Glutamatergic neuron (in vitro differentiated cells): ENCODE data around the gene LYST. TPM values are rescaled to one million over a fixed set of nuclear protein-coding genes. Genes with fewer than 3 reads are reported as not detected.
"Not testable (repeated sequence)": the region's sequence is repeated elsewhere in the genome, so short reads cannot be mapped to it uniquely, and the experiment has no call there.

Experiments
- DNase-seq: peaks from one replicate; pipeline ENCODE4 v3.0.0; 2022
- H3K27ac Mint-ChIP-seq: one replicate; pipeline ENCODE4 v1.8.0; 2020; ENCODE audit warnings: mild to moderate bottlenecking, mixed read lengths, inconsistent platforms; ENCODE audit not compliant: unreplicated experiment
- H3K27me3 Mint-ChIP-seq: one replicate; pipeline ENCODE4 v1.8.0; 2020; ENCODE audit warnings: mild to moderate bottlenecking, moderate library complexity, mixed read lengths, inconsistent platforms; ENCODE audit not compliant: unreplicated experiment
- H3K36me3 Mint-ChIP-seq: one replicate; pipeline ENCODE4 v1.8.0; 2020; ENCODE audit warnings: mild to moderate bottlenecking, mixed read lengths, inconsistent platforms; ENCODE audit not compliant: unreplicated experiment
- H3K4me1 Mint-ChIP-seq: one replicate; pipeline ENCODE4 v1.8.0; 2020; ENCODE audit warnings: mild to moderate bottlenecking, low read depth, mixed read lengths, inconsistent platforms; ENCODE audit not compliant: unreplicated experiment
- H3K4me3 Mint-ChIP-seq: one replicate; pipeline ENCODE4 v1.8.0; 2020; ENCODE audit warnings: mild to moderate bottlenecking, mixed read lengths, inconsistent platforms; ENCODE audit not compliant: unreplicated experiment
- H3K9me3 Mint-ChIP-seq: one replicate; pipeline ENCODE4 v1.8.0; 2020; ENCODE audit warnings: mild to moderate bottlenecking, moderate library complexity, mixed read lengths, inconsistent platforms; ENCODE audit not compliant: unreplicated experiment
- CTCF ChIP-seq: fragments of 200-600 bp; sonication (generic); IDR thresholded peaks from one replicate; pipeline ENCODE4 v1.5.0; 2021; ENCODE audit not compliant: partially characterized antibody, unreplicated experiment
- total RNA-seq: library from RNA; stranded (reverse); fragmentation: NEBNext Ultra II Directional; extraction: Animal tissue kit (Norgen Biotek cat#: 25700); gene quantifications from one replicate; pipeline ENCODE4 v1.2.1, GENCODE V29; 2021; ENCODE audit not compliant: unreplicated experiment

The LYST gene
- total RNA-seq, 1 donor from 2014 or later = 33.6 TPM

GRCh38 chr1:235854347-235854746 lies 12.4 kb downstream of the LYST start:
- TF ChIP-seq CTCF = no peak
- Mint-ChIP-seq H3K4me1 (no peaks in the 10 kb centered on the region), H3K27ac (no peak overlapping the region), H3K9me3 (peaks cover 2% of the 10 kb centered on the region), H3K27me3 (no peaks in the 10 kb centered on the region), H3K36me3 (no peaks in the 10 kb centered on the region), H3K4me3 (no peak overlapping the region)
- DNase-seq = no peak

GRCh38 chr1:235853653-235854052 lies 13.1 kb downstream of the LYST start:
- Mint-ChIP-seq H3K36me3 (peaks cover 2% of the 10 kb centered on the region), H3K4me1 (no peaks in the 10 kb centered on the region), H3K4me3 (no peak overlapping the region), H3K27me3 (no peaks in the 10 kb centered on the region), H3K27ac (no peak overlapping the region), H3K9me3 (peaks cover 2% of the 10 kb centered on the region)
- DNase-seq = no peak
- TF ChIP-seq CTCF = no peak

- peaks cover 6% of the 10 kb centered on the region for H3K36me3 Mint-ChIP-seq
- no peak for TF ChIP-seq CTCF
- H3K4me3 Mint-ChIP-seq = no peak overlapping the region
- no peaks in the 10 kb centered on the region for H3K27me3 Mint-ChIP-seq
- H3K4me1 Mint-ChIP-seq = no peaks in the 10 kb centered on the region
- DNase-seq = no peak
- no peak overlapping the region for H3K27ac Mint-ChIP-seq
- peaks cover 2% of the 10 kb centered on the region for H3K9me3 Mint-ChIP-seq
These were observed 13.8 kb downstream of the LYST start for GRCh38 chr1:235852887-235853286.

- Mint-ChIP-seq H3K27ac (no peak overlapping the region), H3K4me3 (no peak overlapping the region), H3K9me3 (no peaks in the 10 kb centered on the region), H3K36me3 (peaks cover 9% of the 10 kb centered on the region), H3K27me3 (no peaks in the 10 kb centered on the region), H3K4me1 (no peaks in the 10 kb centered on the region)
- no peak for TF ChIP-seq CTCF
- DNase-seq = no peak
These were observed 14.8 kb downstream of the LYST start for GRCh38 chr1:235851939-235852338.

- not testable (repeated sequence) for H3K27me3 Mint-ChIP-seq, H3K27ac Mint-ChIP-seq, DNase-seq, H3K4me3 Mint-ChIP-seq, H3K4me1 Mint-ChIP-seq, H3K9me3 Mint-ChIP-seq
- peaks cover 17% of the 10 kb centered on the region for H3K36me3 Mint-ChIP-seq
These were observed 18.5 kb downstream of the LYST start for GRCh38 chr1:235848251-235848650.

- H3K4me3 Mint-ChIP-seq, H3K9me3 Mint-ChIP-seq, H3K27ac Mint-ChIP-seq, H3K27me3 Mint-ChIP-seq: not testable (repeated sequence)
- Mint-ChIP-seq H3K36me3 (peaks cover 17% of the 10 kb centered on the region), H3K4me1 (peaks cover 23% of the 10 kb centered on the region)
- peak; percentile 28 for TF ChIP-seq CTCF
- DNase-seq = peak; percentile 34
These were observed 21.0 kb downstream of the LYST start for GRCh38 chr1:235845656-235846107.
